Effector memory CD4-positive, alpha-beta T cell (primary cell): ENCODE data around the gene NRCAM.

ENCODE experiments used
- DNase-seq, 3 donors: peaks; one replicate each; pipeline ENCODE4 v3.0.0-alpha.2; 2020
- H3K27ac ChIP-seq: 2 replicates; pipeline ENCODE4 v1.7.0; 2013; ENCODE audit warnings: mild to moderate bottlenecking, low read length, moderate library complexity; ENCODE audit not compliant: insufficient read depth, poor library complexity, severe bottlenecking
- H3K27me3 ChIP-seq: replicated peaks from 2 replicates; pipeline ENCODE4 v1.7.0; 2013; ENCODE audit warnings: mild to moderate bottlenecking, low read length; ENCODE audit not compliant: insufficient read depth, control insufficient read depth, poor library complexity, severe bottlenecking
- H3K36me3 ChIP-seq: 2 replicates; pipeline ENCODE4 v1.7.0; 2013; ENCODE audit warnings: mild to moderate bottlenecking, low read length, moderate library complexity; ENCODE audit not compliant: control insufficient read depth, insufficient read depth
- H3K4me1 ChIP-seq: 2 replicates; pipeline ENCODE4 v1.7.0; 2013; ENCODE audit warnings: low read length, mild to moderate bottlenecking; ENCODE audit not compliant: control insufficient read depth, insufficient read depth, poor library complexity, severe bottlenecking
- H3K4me3 ChIP-seq: 2 replicates; pipeline ENCODE4 v1.7.0; 2013; ENCODE audit warnings: low read length, low read depth, mild to moderate bottlenecking; ENCODE audit not compliant: insufficient read depth, poor library complexity, severe bottlenecking
- H3K9me3 ChIP-seq: 2 replicates; pipeline ENCODE4 v1.7.0; 2013; ENCODE audit warnings: mild to moderate bottlenecking, low read length, moderate library complexity; ENCODE audit not compliant: control insufficient read depth

NRCAM gene

DNA sequence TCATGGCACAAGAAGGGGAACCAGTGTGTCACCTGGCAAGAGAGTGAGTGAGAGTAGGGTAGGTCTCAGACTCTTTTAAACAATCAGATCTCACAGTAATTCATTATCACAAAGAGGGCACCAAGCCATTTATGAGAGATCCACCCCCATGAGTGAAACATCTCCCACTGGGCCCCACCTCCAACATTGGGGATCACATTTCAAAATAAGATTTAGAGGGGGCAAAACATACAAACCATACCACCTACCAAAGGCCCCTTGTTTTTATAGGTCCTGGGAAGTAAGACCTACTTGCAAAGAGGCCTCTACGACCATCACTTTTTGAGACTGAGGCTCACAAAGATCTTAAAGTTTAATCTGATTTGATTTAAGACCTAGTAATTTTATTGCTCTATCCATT lies 134.9 kb downstream of the NRCAM start:
- DNase-seq = no peak
- H3K27ac ChIP-seq = no peak overlapping the region
- no peaks in the 10 kb centered on the region for H3K4me1 ChIP-seq
- H3K27me3 ChIP-seq = no peaks in the 10 kb centered on the region
- H3K9me3 ChIP-seq = no peaks in the 10 kb centered on the region
- no peak overlapping the region for H3K4me3 ChIP-seq
- H3K36me3 ChIP-seq = no peaks in the 10 kb centered on the region

DNA sequence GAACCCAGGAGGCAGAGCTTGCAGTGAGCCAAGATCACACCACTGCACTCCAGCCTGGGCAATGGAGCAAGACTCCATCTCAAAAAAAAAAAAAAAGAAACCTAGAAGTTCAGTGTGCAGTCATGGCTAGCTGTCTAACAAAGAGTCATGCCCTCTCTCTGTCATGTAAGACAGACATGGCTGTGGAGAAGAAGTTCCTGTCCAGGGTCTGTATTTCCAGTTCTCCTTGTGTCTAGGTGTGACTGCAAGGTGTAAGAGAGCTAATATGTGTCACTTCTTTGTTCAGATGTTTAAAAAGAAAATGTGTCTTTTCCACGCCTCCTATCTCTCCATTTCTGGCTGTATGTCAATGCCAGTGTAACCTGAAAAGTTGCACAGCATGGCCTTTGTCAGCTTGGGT lies 139.5 kb downstream of the NRCAM start:
- H3K27ac ChIP-seq = no peak overlapping the region
- no peaks in the 10 kb centered on the region for H3K4me1 ChIP-seq
- no peaks in the 10 kb centered on the region for H3K27me3 ChIP-seq
- H3K4me3 ChIP-seq = no peak overlapping the region
- H3K36me3 ChIP-seq = no peaks in the 10 kb centered on the region
- no peak for DNase-seq
- no peaks in the 10 kb centered on the region for H3K9me3 ChIP-seq

- no peak for DNase-seq
- H3K9me3 ChIP-seq = no peaks in the 10 kb centered on the region
- no peaks in the 10 kb centered on the region for H3K27me3 ChIP-seq
- H3K4me3 ChIP-seq = no peak overlapping the region
- no peaks in the 10 kb centered on the region for H3K36me3 ChIP-seq
- H3K27ac ChIP-seq = no peak overlapping the region
- H3K4me1 ChIP-seq = no peaks in the 10 kb centered on the region
Observed at GRCh38 chr7:108314551-108314950, 141.7 kb downstream of the NRCAM start.

DNA sequence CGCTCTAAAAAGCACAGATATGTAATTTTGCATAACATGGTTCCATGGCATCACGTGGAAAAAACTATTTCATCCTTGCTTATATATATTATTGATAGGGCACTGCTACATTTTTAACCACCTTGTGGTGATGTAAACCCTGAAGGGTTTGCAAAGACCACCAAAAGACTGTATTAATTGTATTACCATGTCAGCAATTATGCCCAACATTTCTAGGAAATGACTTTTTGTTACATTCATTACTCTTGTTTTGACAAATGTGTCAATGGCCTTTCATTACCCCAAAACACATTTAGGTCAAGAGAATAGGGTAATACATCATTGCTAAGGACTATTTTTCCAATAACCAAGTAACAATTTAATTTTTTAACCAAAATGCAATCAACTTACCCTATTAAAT lies 142.2 kb downstream of the NRCAM start:
- H3K27me3 ChIP-seq = no peaks in the 10 kb centered on the region
- no peak overlapping the region for H3K27ac ChIP-seq
- H3K9me3 ChIP-seq = no peaks in the 10 kb centered on the region
- H3K4me3 ChIP-seq = no peak overlapping the region
- DNase-seq = no peak
- H3K36me3 ChIP-seq = no peaks in the 10 kb centered on the region
- H3K4me1 ChIP-seq = no peaks in the 10 kb centered on the region

DNA sequence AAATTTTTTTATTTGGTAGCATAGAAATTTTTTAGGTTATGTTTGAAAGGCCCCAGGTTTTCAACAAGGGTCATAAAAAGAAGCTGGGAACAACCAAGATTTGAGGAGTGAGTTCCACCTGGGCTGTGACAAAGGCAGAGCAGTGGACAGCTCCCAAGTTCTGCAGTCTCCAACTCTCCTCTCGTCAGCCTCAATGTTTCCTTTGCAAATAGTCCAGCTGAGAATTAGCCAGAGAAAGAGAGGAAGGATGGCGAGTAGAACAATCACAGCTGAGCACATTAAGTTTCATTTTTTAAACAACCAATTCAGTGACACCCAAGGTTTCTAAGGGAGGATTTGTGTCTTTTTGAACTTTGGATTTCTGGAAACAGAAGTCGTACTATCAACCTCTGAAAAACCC lies 143.2 kb downstream of the NRCAM start:
- DNase-seq = no peak
- Histone ChIP-seq H3K4me3 (no peak overlapping the region), H3K27me3 (no peaks in the 10 kb centered on the region), H3K36me3 (no peaks in the 10 kb centered on the region), H3K4me1 (no peaks in the 10 kb centered on the region), H3K27ac (no peak overlapping the region), H3K9me3 (no peaks in the 10 kb centered on the region)

DNA sequence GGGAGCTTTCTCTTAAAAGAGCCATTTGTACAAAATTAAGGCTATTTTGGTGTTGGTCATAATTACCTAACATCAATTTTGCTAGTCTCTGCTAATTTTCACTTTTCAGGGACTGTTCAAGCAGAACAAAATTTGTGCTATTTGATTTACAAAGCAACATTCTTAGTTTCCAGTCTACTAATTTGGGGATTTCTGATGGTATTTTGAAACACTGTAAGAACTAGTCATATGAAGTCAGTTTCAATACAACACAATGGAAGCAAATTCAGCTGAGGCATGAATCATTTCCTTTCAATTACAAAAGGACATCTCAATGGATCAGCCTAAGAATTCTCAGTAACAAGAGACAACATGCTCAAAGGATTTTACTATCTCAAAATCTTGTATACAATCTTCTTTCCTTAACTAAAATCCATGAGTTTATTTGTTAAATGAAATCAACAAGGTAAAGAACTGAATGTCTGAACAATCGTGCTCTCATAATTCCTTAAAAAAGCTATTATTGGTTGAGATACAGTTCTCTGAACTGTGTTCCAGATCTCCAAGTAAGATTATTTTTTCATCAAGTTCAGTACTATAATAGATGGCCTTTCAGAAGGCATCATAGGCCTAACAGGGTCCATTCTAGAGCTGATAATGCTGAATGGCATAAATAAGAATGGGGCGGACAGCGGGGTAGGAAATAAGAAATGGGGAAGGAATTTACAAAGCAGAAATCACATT lies 144.6 kb downstream of the NRCAM start:
- H3K4me3 ChIP-seq = no peak overlapping the region
- H3K27me3 ChIP-seq = no peaks in the 10 kb centered on the region
- H3K4me1 ChIP-seq = no peaks in the 10 kb centered on the region
- no peaks in the 10 kb centered on the region for H3K9me3 ChIP-seq
- no peak overlapping the region for H3K27ac ChIP-seq
- no peak for DNase-seq
- H3K36me3 ChIP-seq = no peaks in the 10 kb centered on the region

GRCh38 chr7:108310351-108310750 lies 145.9 kb downstream of the NRCAM start:
- Histone ChIP-seq H3K27me3 (no peaks in the 10 kb centered on the region), H3K27ac (no peak overlapping the region), H3K4me1 (no peaks in the 10 kb centered on the region), H3K36me3 (no peaks in the 10 kb centered on the region), H3K4me3 (no peak overlapping the region), H3K9me3 (no peaks in the 10 kb centered on the region)
- DNase-seq = no peak

DNA sequence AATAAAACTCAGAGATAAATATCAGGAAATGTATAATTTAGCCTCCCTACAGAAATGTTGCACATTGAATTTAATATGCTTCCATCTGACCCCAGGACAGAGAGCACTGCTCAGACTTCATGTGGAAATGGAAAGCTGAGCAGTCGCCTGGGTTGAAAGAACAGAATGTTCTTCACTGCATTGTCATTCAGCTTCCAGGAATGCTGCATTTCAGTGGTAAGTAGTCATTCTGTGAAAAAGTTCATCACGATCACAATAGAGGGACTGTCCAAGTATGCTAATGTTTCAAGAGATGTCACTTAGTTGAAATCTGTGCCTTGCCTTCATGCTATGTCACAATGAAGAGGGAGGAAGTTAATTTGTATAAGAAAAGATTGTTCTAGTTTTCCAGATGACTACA lies 147.3 kb downstream of the NRCAM start:
- Histone ChIP-seq H3K27ac (no peak overlapping the region), H3K4me1 (no peaks in the 10 kb centered on the region)
- DNase-seq = no peak

DNA sequence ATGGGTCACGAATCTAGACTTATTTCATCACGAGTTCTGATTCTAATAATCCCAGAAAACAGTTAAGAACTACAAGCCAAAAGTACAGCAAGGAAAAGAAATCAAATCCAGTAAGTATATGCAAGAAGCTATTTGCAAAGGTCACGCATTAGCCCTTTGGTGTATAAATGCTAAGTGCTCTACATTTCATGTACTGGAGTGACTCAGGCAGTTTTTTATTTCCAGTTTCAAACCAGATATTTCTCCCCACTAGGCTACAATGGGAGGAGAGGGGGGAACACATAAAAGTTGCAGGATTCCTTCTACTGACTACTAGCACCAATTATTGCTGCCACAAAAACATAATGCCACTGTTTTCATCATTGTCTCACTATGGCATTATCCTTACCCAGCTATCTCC lies 148.0 kb downstream of the NRCAM start:
- no peaks in the 10 kb centered on the region for H3K27me3 ChIP-seq
- H3K27ac ChIP-seq = no peak overlapping the region
- no peaks in the 10 kb centered on the region for H3K36me3 ChIP-seq
- H3K9me3 ChIP-seq = no peaks in the 10 kb centered on the region
- H3K4me1 ChIP-seq = no peaks in the 10 kb centered on the region
- DNase-seq = no peak
- H3K4me3 ChIP-seq = no peak overlapping the region

More for the DNA sequence above, 147.3 kb downstream of the NRCAM start:
- Histone ChIP-seq H3K36me3 (no peaks in the 10 kb centered on the region), H3K27me3 (no peaks in the 10 kb centered on the region), H3K4me3 (no peak overlapping the region), H3K9me3 (no peaks in the 10 kb centered on the region)

GRCh38 chr7:108307595-108307994 lies 148.6 kb downstream of the NRCAM start:
- H3K9me3 ChIP-seq = no peaks in the 10 kb centered on the region
- H3K27ac ChIP-seq = no peak overlapping the region
- H3K27me3 ChIP-seq = no peaks in the 10 kb centered on the region
- H3K36me3 ChIP-seq = no peaks in the 10 kb centered on the region
- DNase-seq = no peak
- no peaks in the 10 kb centered on the region for H3K4me1 ChIP-seq
- H3K4me3 ChIP-seq = no peak overlapping the region
